Common myeloid progenitor, CD34-positive (primary cell): ENCODE results near the gene PRDM1.

ENCODE experiments used
- CTCF ChIA-PET: fragments of 350-600 bp; sonication (Branson Sonifier 250); formaldehyde crosslinking; loops from one replicate; lab custom pipeline; 2021; ENCODE audit warnings: antibody characterized with exemption; lab: Charles Lee
- POLR2A ChIA-PET: fragments of 350-600 bp; sonication (Branson Sonifier 250); formaldehyde crosslinking; loops from one replicate; lab custom pipeline; 2021; ENCODE audit warnings: antibody characterized with exemption; lab: Charles Lee
- DNase-seq, 3 donors: peaks; one replicate each; pipeline versions ENCODE4 v3.0.0 to v3.0.0-alpha.2; 2013
- H3K27ac ChIP-seq, 2 experiments: 1 replicate in 1 of 2; 2 replicates in 1 of 2; pipeline ENCODE4 v1.7.0; 2013; ENCODE audit warnings: inconsistent platforms in 2 of 2, low read length in 2 of 2, mild to moderate bottlenecking in 2 of 2, low read depth in 1 of 2, moderate library complexity in 1 of 2; ENCODE audit not compliant: severe bottlenecking in 2 of 2, insufficient read depth in 1 of 2, poor library complexity in 1 of 2
- H3K27me3 ChIP-seq, 5 experiments: replicated peaks in 2 of 5; 1 replicate in 3 of 5; 2 replicates in 2 of 5; pipeline versions ENCODE4 v1.6.1 to v1.7.0; 2013; ENCODE audit warnings: low read length in 4 of 5, mild to moderate bottlenecking in 2 of 5, moderate library complexity in 2 of 5, inconsistent platforms in 1 of 5; ENCODE audit not compliant: insufficient read depth in 5 of 5, control insufficient read depth in 4 of 5
- H3K36me3 ChIP-seq, 4 experiments: 1 replicate in 2 of 4; 2 replicates in 2 of 4; pipeline versions ENCODE4 v1.6.1 to v1.7.0; 2013; ENCODE audit warnings: low read length in 3 of 4, control low read depth in 1 of 4, mild to moderate bottlenecking in 1 of 4; ENCODE audit not compliant: control insufficient read depth in 4 of 4, insufficient read depth in 4 of 4
- H3K4me1 ChIP-seq, 4 experiments: 1 replicate in 3 of 4; 2 replicates in 1 of 4; pipeline versions ENCODE4 v1.6.1 to v1.7.1; 2013; ENCODE audit warnings: low read length in 3 of 4, mild to moderate bottlenecking in 3 of 4, control low read depth in 1 of 4, inconsistent platforms in 1 of 4, moderate library complexity in 1 of 4; ENCODE audit not compliant: control insufficient read depth in 4 of 4, insufficient read depth in 4 of 4; ENCODE audit errors: control extremely low read depth in 1 of 4
- H3K4me3 ChIP-seq, 7 experiments: 1 replicate in 4 of 7; 2 replicates in 3 of 7; pipeline versions ENCODE4 v1.5.1 to v1.7.0; 2013; ENCODE audit warnings: mild to moderate bottlenecking in 7 of 7, low read length in 6 of 7, moderate library complexity in 6 of 7, inconsistent platforms in 2 of 7, low read depth in 2 of 7, control low read depth in 1 of 7; ENCODE audit not compliant: insufficient read depth in 4 of 7, control insufficient read depth in 1 of 7; ENCODE audit errors: extremely low read depth in 1 of 7
- H3K9me3 ChIP-seq, 5 experiments: 1 replicate in 4 of 5; 2 replicates in 1 of 5; pipeline versions ENCODE4 v1.6.1 to v1.7.1; 2013; ENCODE audit warnings: low read length in 4 of 5, mild to moderate bottlenecking in 2 of 5, inconsistent platforms in 1 of 5, low read depth in 1 of 5, moderate library complexity in 1 of 5; ENCODE audit not compliant: control insufficient read depth in 4 of 5, insufficient read depth in 2 of 5; ENCODE audit errors: control extremely low read depth in 1 of 5
- WGBS: methylation state at CpG from one replicate; pipeline ENCODE4 v1.1.5; 2013; ENCODE audit not compliant: insufficient coverage; 5-methylcytosine and 5-hydroxymethylcytosine counted together

Gene PRDM1

GRCh38 chr6:106079961-106080762 lies 6.0 kb upstream of the PRDM1 start:
- no peaks in the 10 kb centered on the region for H3K9me3 ChIP-seq
- ChIA-PET POLR2A (no interaction called here), CTCF (interaction anchor here (1.5 kb wide), 1 partner anchor 31 kb away, joined by 4 read pairs; no protein-coding TSS in a partner anchor)
- no peak overlapping the region for H3K4me3 ChIP-seq
- 100% methylated on average over 5 of the region's 8 CpGs for WGBS
- no peak overlapping the region for H3K27ac ChIP-seq
- no peaks in the 10 kb centered on the region for H3K27me3 ChIP-seq
- H3K4me1 ChIP-seq = peaks cover 3 to 19% (median 9%) of the 10 kb centered on the region in 4 experiments
- DNase-seq = no peak
- no peaks in the 10 kb centered on the region for H3K36me3 ChIP-seq

- H3K36me3 ChIP-seq = no peaks in the 10 kb centered on the region
- WGBS = 87% methylated on average over 3 of the region's 3 CpGs
- ChIA-PET CTCF (interaction anchor here (1.5 kb wide), 1 partner anchor 31 kb away, joined by 4 read pairs; no protein-coding TSS in a partner anchor), POLR2A (no interaction called here)
- H3K27me3 ChIP-seq = no peaks in the 10 kb centered on the region
- no peak for DNase-seq
- H3K9me3 ChIP-seq = no peaks in the 10 kb centered on the region
- H3K4me3 ChIP-seq = no peak overlapping the region
- H3K4me1 ChIP-seq = peaks cover 9 to 25% (median 15%) of the 10 kb centered on the region in 4 experiments
- no peak overlapping the region for H3K27ac ChIP-seq
These were observed 5.4 kb upstream of the PRDM1 start for GRCh38 chr6:106080763-106081095.

- Histone ChIP-seq H3K36me3 (no peaks in the 10 kb centered on the region), H3K27me3 (no peaks in the 10 kb centered on the region), H3K4me3 (no peak overlapping the region), H3K9me3 (no peaks in the 10 kb centered on the region), H3K27ac (no peak overlapping the region), H3K4me1 (peaks cover 13 to 35% (median 23%) of the 10 kb centered on the region in 4 experiments)
- ChIA-PET CTCF (no interaction called here), POLR2A (no interaction called here)
- 100% methylated on average over 3 of the region's 4 CpGs for WGBS
- no peak for DNase-seq
These were observed 4.4 kb upstream of the PRDM1 start for GRCh38 chr6:106081715-106082114.

GRCh38 chr6:106082735-106083398 lies 3.3 kb upstream of the PRDM1 start:
- peak in 1 of 3 donors; percentile 27 for DNase-seq
- H3K36me3 ChIP-seq = no peaks in the 10 kb centered on the region
- H3K27ac ChIP-seq = no peak overlapping the region
- peaks cover 20 to 45% (median 34%) of the 10 kb centered on the region in 4 experiments for H3K4me1 ChIP-seq
- peaks cover 0 to 2% (median 0%) of the 10 kb centered on the region in 5 experiments for H3K27me3 ChIP-seq
- H3K4me3 ChIP-seq = no peak overlapping the region
- 90% methylated on average over 2 of the region's 6 CpGs for WGBS
- ChIA-PET CTCF (interaction anchor here (0.9 to 1.6 kb wide), 4 partner anchors 21 to 90 kb away, joined by 3 to 5 read pairs (median 3); no protein-coding TSS in a partner anchor), POLR2A (no interaction called here)
- H3K9me3 ChIP-seq = no peaks in the 10 kb centered on the region

- CTCF ChIA-PET = interaction anchor here (1.2 to 1.6 kb wide), 5 partner anchors 18 to 91 kb away, joined by 3 to 5 read pairs (median 3); no protein-coding TSS in a partner anchor
These were observed 2.5 kb upstream of the PRDM1 start for GRCh38 chr6:106083618-106084017.

GRCh38 chr6:106084106-106084988 lies 1.8 kb upstream of the PRDM1 start:
- Histone ChIP-seq H3K36me3 (no peaks in the 10 kb centered on the region), H3K9me3 (no peaks in the 10 kb centered on the region), H3K27me3 (peaks cover 0 to 7% (median 0%) of the 10 kb centered on the region in 5 experiments), H3K4me1 (peaks cover 20 to 53% (median 38%) of the 10 kb centered on the region in 4 experiments), H3K27ac (no peak overlapping the region), H3K4me3 (peak overlapping the region in 2 of 7 experiments; percentile 2 to 3)
- ChIA-PET CTCF (interaction anchor here (0.6 to 1.6 kb wide), 6 partner anchors 19 to 1197 kb away, joined by 3 to 5 read pairs (median 3); no protein-coding TSS in a partner anchor), POLR2A (no interaction called here)
- WGBS = 44% methylated on average over 3 of the region's 5 CpGs
- DNase-seq = peak; percentile 75 to 97 (median 95)

More at GRCh38 chr6:106083618-106084017, 2.5 kb upstream of the PRDM1 start:
- Histone ChIP-seq H3K9me3 (no peaks in the 10 kb centered on the region), H3K4me1 (peaks cover 20 to 53% (median 38%) of the 10 kb centered on the region in 4 experiments), H3K36me3 (no peaks in the 10 kb centered on the region), H3K4me3 (no peak overlapping the region), H3K27me3 (peaks cover 0 to 2% (median 0%) of the 10 kb centered on the region in 5 experiments), H3K27ac (no peak overlapping the region)
- DNase-seq = peak in 1 of 3 donors; percentile 10
- POLR2A ChIA-PET = no interaction called here
- 100% methylated on average over 1 of the region's 2 CpGs for WGBS
